WTC11 (cell line): Measurements from ENCODE around the gene VWC2. TPM values are rescaled to one million over a fixed set of nuclear protein-coding genes. Genes with fewer than 3 reads are reported as not detected.

Experiments
- ATAC-seq: fragments of 200-7000 bp; cut with Tn5 transposase; 2 replicates; pipeline ENCODE4 v1.10.0; 2021; ENCODE audit warnings: mild to moderate bottlenecking, moderate library complexity
- CTCF ChIA-PET: fragments of 300-600 bp; sonication (Branson Sonifier 250); formaldehyde crosslinking; loops from one replicate; lab custom pipeline; 2021; ENCODE audit warnings: antibody characterized with exemption; lab: Charles Lee
- POLR2A ChIA-PET: fragments of 350-600 bp; sonication (Branson Sonifier 250); formaldehyde crosslinking; loops from one replicate; lab custom pipeline; 2021; ENCODE audit warnings: antibody characterized with exemption; lab: Charles Lee
- DNase-seq: peaks from one replicate; pipeline ENCODE4 v3.0.0; 2021; ENCODE audit warnings: low spot score
- H3K27ac Mint-ChIP-seq: 2 replicates; pipeline ENCODE4 v1.8.0; 2021; ENCODE audit warnings: mixed read lengths
- H3K27me3 Mint-ChIP-seq: 2 replicates; pipeline ENCODE4 v1.8.0; 2021; ENCODE audit warnings: low read depth, mild to moderate bottlenecking, moderate library complexity, mixed read lengths
- H3K36me3 Mint-ChIP-seq: 2 replicates; pipeline ENCODE4 v1.8.0; 2021; ENCODE audit warnings: mixed read lengths
- H3K4me1 Mint-ChIP-seq: 2 replicates; pipeline ENCODE4 v1.8.0; 2022; ENCODE audit warnings: mixed read lengths
- H3K4me3 Mint-ChIP-seq: 2 replicates; pipeline ENCODE4 v1.8.0; 2021; ENCODE audit warnings: mild to moderate bottlenecking, moderate library complexity, mixed read lengths
- H3K9me3 Mint-ChIP-seq: 2 replicates; pipeline ENCODE4 v1.8.0; 2021; ENCODE audit warnings: mixed read lengths
- AR ChIP-seq: fragments of 250-450 bp; sonication (Bioruptor Pico); IDR thresholded peaks from 2 replicates; pipeline ENCODE4 v1.9.0; 2021; ENCODE audit warnings: mild to moderate bottlenecking
- ATF1 ChIP-seq: sonication (generic); formaldehyde crosslinking; IDR thresholded peaks from 2 replicates; pipeline ENCODE4 v1.8.1; 2023; ENCODE audit warnings: mild to moderate bottlenecking, moderate library complexity, missing genetic modification reagents
- ATF2 ChIP-seq: sonication (generic); formaldehyde crosslinking; IDR thresholded peaks from 2 replicates; pipeline ENCODE4 v1.8.1; 2022; ENCODE audit warnings: low read depth, missing genetic modification reagents, borderline replicate concordance
- CREM ChIP-seq: sonication (generic); formaldehyde crosslinking; IDR thresholded peaks from 2 replicates; pipeline ENCODE4 v1.8.1; 2022; ENCODE audit warnings: mild to moderate bottlenecking, missing genetic modification reagents, moderate library complexity
- CTCF ChIP-seq: fragments of 200-600 bp; IDR thresholded peaks from 2 replicates; pipeline ENCODE4 v1.8.0; 2022; ENCODE audit warnings: antibody characterized with exemption
- E2F4 ChIP-seq: sonication (generic); formaldehyde crosslinking; IDR thresholded peaks from 2 replicates; pipeline ENCODE4 v1.8.1; 2022; ENCODE audit warnings: low read depth, mild to moderate bottlenecking, moderate library complexity, missing genetic modification reagents, borderline replicate concordance
- EMX1 ChIP-seq: fragments of 250-450 bp; sonication (Bioruptor Pico); IDR thresholded peaks from 2 replicates; pipeline ENCODE4 v1.8.0; 2021; ENCODE audit warnings: mild to moderate bottlenecking
- ERG ChIP-seq: fragments of 250-450 bp; sonication (Bioruptor Pico); IDR thresholded peaks from 2 replicates; pipeline ENCODE4 v1.8.0; 2021; ENCODE audit warnings: mild to moderate bottlenecking
- FOXJ3 ChIP-seq: sonication (generic); formaldehyde crosslinking; IDR thresholded peaks from 2 replicates; pipeline ENCODE4 v1.9.0; 2021; ENCODE audit warnings: missing genetic modification reagents, mild to moderate bottlenecking, borderline replicate concordance
- FOXP1 ChIP-seq: sonication (generic); formaldehyde crosslinking; IDR thresholded peaks from 2 replicates; pipeline ENCODE4 v1.8.0; 2022; ENCODE audit warnings: missing genetic modification reagents, mild to moderate bottlenecking, moderate library complexity, borderline replicate concordance
- IRF2 ChIP-seq: sonication (generic); formaldehyde crosslinking; IDR thresholded peaks from 2 replicates; pipeline ENCODE4 v1.8.0; 2022; ENCODE audit warnings: low read depth, missing genetic modification reagents, borderline replicate concordance
- MAX ChIP-seq: sonication (generic); formaldehyde crosslinking; IDR thresholded peaks from 2 replicates; pipeline ENCODE4 v1.8.0; 2022; ENCODE audit warnings: mild to moderate bottlenecking, missing genetic modification reagents
- NFE2L1 ChIP-seq: sonication (generic); formaldehyde crosslinking; IDR thresholded peaks from 2 replicates; pipeline ENCODE4 v1.8.1; 2023; ENCODE audit warnings: missing genetic modification reagents
- NFYB ChIP-seq: sonication (generic); formaldehyde crosslinking; conservative IDR thresholded peaks from 2 replicates; pipeline ENCODE4 v1.8.0; 2022; ENCODE audit warnings: low read depth, missing genetic modification reagents
- PREB ChIP-seq: sonication (generic); formaldehyde crosslinking; IDR thresholded peaks from 2 replicates; pipeline ENCODE4 v1.8.1; 2022; ENCODE audit warnings: mild to moderate bottlenecking, missing genetic modification reagents, moderate library complexity, borderline replicate concordance
- SMAD4 ChIP-seq: sonication (generic); formaldehyde crosslinking; IDR thresholded peaks from 2 replicates; pipeline ENCODE4 v1.8.0; 2022; ENCODE audit warnings: mild to moderate bottlenecking, missing genetic modification reagents
- ZNF219 ChIP-seq: sonication (generic); formaldehyde crosslinking; IDR thresholded peaks from 2 replicates; pipeline ENCODE4 v1.8.0; 2023; ENCODE audit warnings: missing genetic modification reagents, mild to moderate bottlenecking, borderline replicate concordance
- ZNF263 ChIP-seq: sonication (generic); formaldehyde crosslinking; IDR thresholded peaks from 2 replicates; pipeline ENCODE4 v1.8.1; 2022; ENCODE audit warnings: low read depth, mild to moderate bottlenecking, moderate library complexity, missing genetic modification reagents
- ZNF281 ChIP-seq: sonication (generic); formaldehyde crosslinking; IDR thresholded peaks from 2 replicates; pipeline ENCODE4 v1.8.0; 2023; ENCODE audit warnings: mild to moderate bottlenecking, missing genetic modification reagents
- total RNA-seq: library from RNA; stranded (reverse); gene quantifications from 3 replicates; pipeline ENCODE4 v1.2.3, GENCODE V29; 2021

VWC2 gene
- total RNA-seq, 1 experiment from 2014 or later = 0.79 TPM

GRCh38 chr7:49783446-49783845 lies 10.0 kb downstream of the VWC2 start (continued):
- TF ChIP-seq E2F4 (no peak), ERG (CRISPR knock-in tag) (no peak), ATF1 (no peak)

GRCh38 chr7:49787980-49788379 lies 14.5 kb downstream of the VWC2 start:
- TF ChIP-seq CTCF = no peak
- no peak for TF ChIP-seq NFE2L1
- no peak for TF ChIP-seq ZNF263 (CRISPR knock-in tag)
- no peak for TF ChIP-seq NFYB (CRISPR knock-in tag)
- no peak for TF ChIP-seq AR (CRISPR knock-in tag)
- no peak for TF ChIP-seq ZNF281 (CRISPR knock-in tag)
- no peak for TF ChIP-seq FOXP1 (CRISPR knock-in tag)
- no peak for TF ChIP-seq IRF2 (CRISPR knock-in tag)
- H3K9me3 Mint-ChIP-seq = peaks cover 28% of the 10 kb centered on the region
- CTCF ChIA-PET = interaction anchor here (1.9 kb wide), 1 partner anchor 11 kb away, joined by 8 read pairs; no protein-coding TSS in a partner anchor
- POLR2A ChIA-PET = no interaction called here
- DNase-seq (no peak), ATAC-seq (no peak)
- peaks cover 22% of the 10 kb centered on the region for H3K4me1 Mint-ChIP-seq
- no peak overlapping the region for H3K4me3 Mint-ChIP-seq
- no peak overlapping the region; the same call in 1 of the 2 replicates for H3K27ac Mint-ChIP-seq
- H3K36me3 Mint-ChIP-seq = peaks cover 10% of the 10 kb centered on the region; the same call in 1 of the 2 replicates
- H3K27me3 Mint-ChIP-seq = peaks cover 4% of the 10 kb centered on the region; the same call in 1 of the 2 replicates

GRCh38 chr7:49788455-49789059 lies 15.1 kb downstream of the VWC2 start:
- Mint-ChIP-seq H3K27ac (no peak overlapping the region; the same call in 1 of the 2 replicates), H3K4me3 (no peak overlapping the region), H3K9me3 (peaks cover 28% of the 10 kb centered on the region), H3K36me3 (peaks cover 10% of the 10 kb centered on the region; the same call in 1 of the 2 replicates), H3K27me3 (peaks cover 4% of the 10 kb centered on the region; the same call in 1 of the 2 replicates), H3K4me1 (peaks cover 22% of the 10 kb centered on the region)
- ChIA-PET POLR2A (no interaction called here), CTCF (interaction anchor here (1.9 kb wide), 1 partner anchor 11 kb away, joined by 8 read pairs; no protein-coding TSS in a partner anchor)
- DNase-seq (no peak), ATAC-seq (no peak)
- TF ChIP-seq MAX (CRISPR knock-in tag) = no peak
- TF ChIP-seq ZNF263 (CRISPR knock-in tag) = no peak
- no peak for TF ChIP-seq PREB
- no peak for TF ChIP-seq FOXJ3 (CRISPR knock-in tag)
- TF ChIP-seq SMAD4 (CRISPR knock-in tag) = no peak
- TF ChIP-seq ZNF219 (CRISPR knock-in tag) = no peak
- no peak for TF ChIP-seq ATF2 (CRISPR knock-in tag)
- TF ChIP-seq EMX1 (CRISPR knock-in tag) = no peak
- TF ChIP-seq CREM = no peak
